ENCODE measurements around the gene ARSI. TPM values are rescaled to one million over a fixed set of nuclear protein-coding genes. Genes with fewer than 3 reads are reported as not detected.

ARSI gene
- total and polyA plus RNA-seq, 4 donors: 0.23 to 0.51 (median 0.33) TPM; not detected in 1

DNA sequence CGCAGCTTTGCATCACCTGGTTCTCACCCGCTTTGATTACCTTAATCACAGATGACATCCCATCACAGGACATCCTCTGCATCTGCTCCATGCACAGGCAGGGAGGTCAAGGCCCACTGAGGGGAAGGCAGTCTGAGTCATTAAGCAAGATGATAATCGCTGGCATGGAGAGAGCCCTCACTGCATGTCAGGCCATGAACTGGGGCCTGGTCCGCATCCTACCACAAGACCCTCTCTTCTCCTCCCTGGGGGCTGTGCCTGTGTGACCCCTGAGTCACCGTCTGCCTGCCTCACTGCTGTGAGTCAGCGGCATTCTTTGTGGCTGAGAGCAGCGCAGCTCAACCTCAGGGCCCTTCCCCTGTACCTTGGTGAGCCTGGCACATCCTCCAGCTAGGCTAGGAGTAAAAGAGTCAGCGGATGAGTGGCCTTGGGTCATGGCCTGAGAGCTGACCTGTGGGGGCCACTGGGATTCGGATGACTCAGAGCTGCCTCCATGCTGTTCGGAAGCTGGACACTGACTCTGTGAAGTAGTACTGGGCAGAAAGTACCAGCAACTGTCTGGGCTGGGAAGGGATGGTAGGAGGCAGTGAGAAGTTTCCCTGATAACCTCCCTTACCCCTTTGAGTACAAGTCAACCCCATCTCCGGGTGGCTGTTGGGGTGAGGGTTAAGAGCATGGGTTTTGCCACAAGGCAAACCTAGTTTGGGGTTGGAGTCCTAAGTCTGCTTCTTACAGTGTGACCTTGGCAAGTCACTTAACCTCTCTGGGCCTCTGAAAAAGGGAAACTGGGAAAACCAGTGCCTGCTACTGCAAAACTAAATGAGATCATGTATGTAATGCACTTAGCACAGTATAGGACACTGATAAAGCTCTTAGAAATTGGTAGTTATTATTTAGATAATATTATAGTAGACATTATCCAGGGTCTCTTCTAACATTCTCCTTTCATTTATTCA lies 14.6 kb upstream of the ARSI start (continued):
- TF ChIP-seq REST (IDR thresholded peaks at IDR 0.05) (no peak), TAF1 (conservative IDR thresholded peaks at IDR 0.05) (no peak), JUND (IDR thresholded peaks at IDR 0.05) (no peak), GABPA (IDR thresholded peaks at IDR 0.05 in 1 of 2, conservative IDR thresholded peaks at IDR 0.05 in 1 of 2) (no peak), EGR1 (IDR thresholded peaks at IDR 0.05; ENCODE audit: low read depth in 2 of 2) (no peak), FOXA2 (IDR thresholded peaks at IDR 0.05) (no peak), HNF4A (conservative IDR thresholded peaks at IDR 0.05) (no peak)

DNA sequence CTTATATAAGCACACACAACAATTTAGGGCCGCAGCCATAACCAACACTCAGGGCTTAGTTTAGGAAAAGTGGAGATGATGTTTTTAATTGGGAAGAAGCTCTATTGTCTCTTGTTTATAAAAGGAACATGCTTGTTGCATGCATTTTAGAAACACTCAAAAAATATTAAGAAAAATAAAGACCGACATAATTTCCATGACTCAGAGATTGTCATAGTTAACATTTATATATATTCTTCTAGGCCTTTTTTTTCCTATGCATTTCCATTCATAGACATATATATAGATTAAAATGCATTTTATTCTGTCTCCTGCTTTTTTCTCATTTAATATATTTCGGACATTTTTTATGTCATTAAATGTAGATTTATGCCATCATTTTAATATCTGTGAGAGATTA lies 13.6 kb upstream of the ARSI start:
- Histone ChIP-seq H3K27ac (ENCODE audit: low read depth in 1 of 2, low read length in 2 of 2) (no peak overlapping the region), H3K27me3 (ENCODE audit: control insufficient read depth in 4 of 4, insufficient read depth in 4 of 4, low read length in 3 of 4) (no peaks in the 10 kb centered on the region), H3K4me1 (ENCODE audit: control insufficient read depth in 4 of 4, insufficient read depth in 4 of 4, low read length in 3 of 4) (no peaks in the 10 kb centered on the region), H3K36me3 (ENCODE audit: control insufficient read depth in 4 of 4, insufficient read depth in 3 of 4, low read depth in 1 of 4, low read length in 3 of 4) (no peaks in the 10 kb centered on the region), H3K4me3 (ENCODE audit: low read depth in 1 of 3, low read length in 3 of 3) (no peak overlapping the region), H3K9ac (ENCODE audit: low read depth in 1 of 2, low read length in 2 of 2) (no peak overlapping the region), H3K9me3 (ENCODE audit: control insufficient read depth in 4 of 4, low read length in 3 of 4) (no peaks in the 10 kb centered on the region)
- no peak for TF ChIP-seq HNF4A (conservative IDR thresholded peaks at IDR 0.05)
- TF ChIP-seq JUND (IDR thresholded peaks at IDR 0.05): no peak
- no peak for TF ChIP-seq FOXA1 (IDR thresholded peaks at IDR 0.05)
- no peak for TF ChIP-seq EGR1 (IDR thresholded peaks at IDR 0.05; ENCODE audit: low read depth in 2 of 2)
- TF ChIP-seq SP1 (IDR thresholded peaks at IDR 0.05): no peak
- TF ChIP-seq YY1 (IDR thresholded peaks at IDR 0.05): no peak
- TF ChIP-seq NR2F2 (IDR thresholded peaks at IDR 0.05): no peak
- no peak for TF ChIP-seq TAF1 (conservative IDR thresholded peaks at IDR 0.05)
- TF ChIP-seq, protein P1, sequence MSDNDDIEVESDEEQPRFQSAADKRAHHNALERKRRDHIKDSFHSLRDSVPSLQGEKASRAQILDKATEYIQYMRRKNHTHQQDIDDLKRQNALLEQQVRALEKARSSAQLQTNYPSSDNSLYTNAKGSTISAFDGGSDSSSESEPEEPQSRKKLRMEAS (IDR thresholded peaks at IDR 0.05): no peak
- TF ChIP-seq GABPA (IDR thresholded peaks at IDR 0.05 in 1 of 2, conservative IDR thresholded peaks at IDR 0.05 in 1 of 2): no peak
- TF ChIP-seq, protein P2, sequence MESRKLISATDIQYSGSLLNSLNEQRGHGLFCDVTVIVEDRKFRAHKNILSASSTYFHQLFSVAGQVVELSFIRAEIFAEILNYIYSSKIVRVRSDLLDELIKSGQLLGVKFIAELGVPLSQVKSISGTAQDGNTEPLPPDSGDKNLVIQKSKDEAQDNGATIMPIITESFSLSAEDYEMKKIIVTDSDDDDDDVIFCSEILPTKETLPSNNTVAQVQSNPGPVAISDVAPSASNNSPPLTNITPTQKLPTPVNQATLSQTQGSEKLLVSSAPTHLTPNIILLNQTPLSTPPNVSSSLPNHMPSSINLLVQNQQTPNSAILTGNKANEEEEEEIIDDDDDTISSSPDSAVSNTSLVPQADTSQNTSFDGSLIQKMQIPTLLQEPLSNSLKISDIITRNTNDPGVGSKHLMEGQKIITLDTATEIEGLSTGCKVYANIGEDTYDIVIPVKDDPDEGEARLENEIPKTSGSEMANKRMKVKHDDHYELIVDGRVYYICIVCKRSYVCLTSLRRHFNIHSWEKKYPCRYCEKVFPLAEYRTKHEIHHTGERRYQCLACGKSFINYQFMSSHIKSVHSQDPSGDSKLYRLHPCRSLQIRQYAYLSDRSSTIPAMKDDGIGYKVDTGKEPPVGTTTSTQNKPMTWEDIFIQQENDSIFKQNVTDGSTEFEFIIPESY (IDR thresholded peaks at IDR 0.05): no peak
- no peak for TF ChIP-seq RXRA (IDR thresholded peaks at IDR 0.05)
- TF ChIP-seq, protein P3, sequence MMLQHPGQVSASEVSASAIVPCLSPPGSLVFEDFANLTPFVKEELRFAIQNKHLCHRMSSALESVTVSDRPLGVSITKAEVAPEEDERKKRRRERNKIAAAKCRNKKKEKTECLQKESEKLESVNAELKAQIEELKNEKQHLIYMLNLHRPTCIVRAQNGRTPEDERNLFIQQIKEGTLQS (IDR thresholded peaks at IDR 0.05): no peak
- TF ChIP-seq, protein P4, sequence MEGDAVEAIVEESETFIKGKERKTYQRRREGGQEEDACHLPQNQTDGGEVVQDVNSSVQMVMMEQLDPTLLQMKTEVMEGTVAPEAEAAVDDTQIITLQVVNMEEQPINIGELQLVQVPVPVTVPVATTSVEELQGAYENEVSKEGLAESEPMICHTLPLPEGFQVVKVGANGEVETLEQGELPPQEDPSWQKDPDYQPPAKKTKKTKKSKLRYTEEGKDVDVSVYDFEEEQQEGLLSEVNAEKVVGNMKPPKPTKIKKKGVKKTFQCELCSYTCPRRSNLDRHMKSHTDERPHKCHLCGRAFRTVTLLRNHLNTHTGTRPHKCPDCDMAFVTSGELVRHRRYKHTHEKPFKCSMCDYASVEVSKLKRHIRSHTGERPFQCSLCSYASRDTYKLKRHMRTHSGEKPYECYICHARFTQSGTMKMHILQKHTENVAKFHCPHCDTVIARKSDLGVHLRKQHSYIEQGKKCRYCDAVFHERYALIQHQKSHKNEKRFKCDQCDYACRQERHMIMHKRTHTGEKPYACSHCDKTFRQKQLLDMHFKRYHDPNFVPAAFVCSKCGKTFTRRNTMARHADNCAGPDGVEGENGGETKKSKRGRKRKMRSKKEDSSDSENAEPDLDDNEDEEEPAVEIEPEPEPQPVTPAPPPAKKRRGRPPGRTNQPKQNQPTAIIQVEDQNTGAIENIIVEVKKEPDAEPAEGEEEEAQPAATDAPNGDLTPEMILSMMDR (IDR thresholded peaks at IDR 0.05; ENCODE audit: low read depth, low read length, missing input control): no peak
- TF ChIP-seq RAD21 (IDR thresholded peaks at IDR 0.05): no peak
- TF ChIP-seq HNF4G (IDR thresholded peaks at IDR 0.05): no peak
- TF ChIP-seq FOXA2 (IDR thresholded peaks at IDR 0.05): no peak
- TF ChIP-seq REST (IDR thresholded peaks at IDR 0.05): no peak
- DNase-seq (ENCODE audit: low spot score): no peak
- 95% methylated on average over 3 of the region's 3 CpGs for WGBS

Data from liver (tissue), 9 donors.